ENCODE results near the gene RAVER2. TPM values are rescaled to one million over a fixed set of nuclear protein-coding genes. Genes with fewer than 3 reads are reported as not detected.
"Not testable (repeated sequence)": the region's sequence is repeated elsewhere in the genome, so short reads cannot be mapped to it uniquely, and the experiment has no call there.

The RAVER2 gene
- total and polyA plus RNA-seq, 2 experiments from 2014 or later = 14.1 to 28.6 TPM

DNA sequence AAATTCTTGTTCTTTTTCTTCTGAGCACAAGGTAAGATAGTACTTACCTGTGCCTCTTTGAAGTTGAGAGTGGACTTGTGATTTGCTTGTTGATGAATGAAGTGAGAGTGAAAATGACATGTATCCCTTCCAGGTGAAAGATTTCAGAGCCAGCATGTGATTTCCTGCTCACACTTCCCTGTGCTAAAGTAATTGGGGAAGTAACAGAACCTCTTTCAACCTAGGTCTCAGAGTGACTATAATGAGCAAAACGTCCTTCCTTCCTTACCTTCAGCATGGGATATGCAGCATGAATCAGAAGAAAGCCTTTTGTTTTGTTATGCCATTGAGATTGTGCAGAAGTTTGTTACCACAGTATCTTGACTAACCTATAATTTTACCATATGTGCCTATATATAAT, 24.6 kb downstream of the RAVER2 start:
- no peak for TF ChIP-seq EZH2 (IDR thresholded peaks at IDR 0.05; ENCODE audit: borderline replicate concordance)
- TF ChIP-seq, protein P1, sequence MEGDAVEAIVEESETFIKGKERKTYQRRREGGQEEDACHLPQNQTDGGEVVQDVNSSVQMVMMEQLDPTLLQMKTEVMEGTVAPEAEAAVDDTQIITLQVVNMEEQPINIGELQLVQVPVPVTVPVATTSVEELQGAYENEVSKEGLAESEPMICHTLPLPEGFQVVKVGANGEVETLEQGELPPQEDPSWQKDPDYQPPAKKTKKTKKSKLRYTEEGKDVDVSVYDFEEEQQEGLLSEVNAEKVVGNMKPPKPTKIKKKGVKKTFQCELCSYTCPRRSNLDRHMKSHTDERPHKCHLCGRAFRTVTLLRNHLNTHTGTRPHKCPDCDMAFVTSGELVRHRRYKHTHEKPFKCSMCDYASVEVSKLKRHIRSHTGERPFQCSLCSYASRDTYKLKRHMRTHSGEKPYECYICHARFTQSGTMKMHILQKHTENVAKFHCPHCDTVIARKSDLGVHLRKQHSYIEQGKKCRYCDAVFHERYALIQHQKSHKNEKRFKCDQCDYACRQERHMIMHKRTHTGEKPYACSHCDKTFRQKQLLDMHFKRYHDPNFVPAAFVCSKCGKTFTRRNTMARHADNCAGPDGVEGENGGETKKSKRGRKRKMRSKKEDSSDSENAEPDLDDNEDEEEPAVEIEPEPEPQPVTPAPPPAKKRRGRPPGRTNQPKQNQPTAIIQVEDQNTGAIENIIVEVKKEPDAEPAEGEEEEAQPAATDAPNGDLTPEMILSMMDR (IDR thresholded peaks at IDR 0.05; ENCODE audit: poor library complexity) = no peak
- no peak for TF ChIP-seq EZH2phosphoT487 (IDR thresholded peaks at IDR 0.05; ENCODE audit: low read depth, severe bottlenecking, unreplicated experiment)
- WGBS (ENCODE audit: low lambda C conversion rate, missing lambda C conversion rate) = 86% methylated on average over 1 of the region's 1 CpG
- H3K4me1 ChIP-seq (ENCODE audit: insufficient read depth) = peaks cover 8% of the 10 kb centered on the region
- no peaks in the 10 kb centered on the region for H3K27me3 ChIP-seq
- H4K20me1 ChIP-seq (ENCODE audit: insufficient read depth, poor library complexity, severe bottlenecking) = no peaks in the 10 kb centered on the region
- no peak overlapping the region for H3K4me2 ChIP-seq
- no peak overlapping the region for H3K4me3 ChIP-seq
- H3K9me3 ChIP-seq (ENCODE audit: low read depth) = peaks cover 11% of the 10 kb centered on the region
- DNase-seq (ENCODE audit: low spot score) = no peak
- H2AFZ ChIP-seq = no peak overlapping the region
- no peak overlapping the region for H3K27ac ChIP-seq
- H3K36me3 ChIP-seq (replicated peaks; ENCODE audit: insufficient read depth, low read depth) = no peaks in the 10 kb centered on the region
- no peaks in the 10 kb centered on the region for H3K9me2 ChIP-seq (replicated peaks; ENCODE audit: insufficient read depth)
- peaks cover 34% of the 10 kb centered on the region for H3K79me2 ChIP-seq

DNA sequence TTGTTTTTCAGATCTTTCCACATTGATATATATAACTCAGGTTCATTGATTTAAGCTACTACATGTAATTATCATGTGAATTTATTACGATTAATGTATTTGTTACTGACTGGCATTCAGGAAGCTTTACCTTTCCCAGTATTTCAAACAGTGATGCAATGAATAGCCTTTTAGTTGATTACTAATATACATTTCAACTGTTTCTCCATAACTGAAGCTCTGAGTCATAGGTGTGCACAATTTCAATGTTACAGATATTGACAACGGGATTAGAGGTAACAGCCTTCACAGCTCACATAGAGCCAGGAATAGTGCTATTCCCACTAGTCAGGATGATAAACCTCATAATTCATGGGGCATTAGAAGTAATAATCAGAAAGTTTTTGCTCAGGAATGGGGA, 25.1 kb downstream of the RAVER2 start:
- no peak overlapping the region for H3K27ac ChIP-seq
- H3K4me2 ChIP-seq = no peak overlapping the region
- 99% methylated on average over 2 of the region's 2 CpGs for WGBS (ENCODE audit: low lambda C conversion rate, missing lambda C conversion rate)
- peaks cover 11% of the 10 kb centered on the region for H3K9me3 ChIP-seq (ENCODE audit: low read depth)
- H3K9me2 ChIP-seq (replicated peaks; ENCODE audit: insufficient read depth) = no peaks in the 10 kb centered on the region
- no peaks in the 10 kb centered on the region for H3K27me3 ChIP-seq
- no peak for DNase-seq (ENCODE audit: low spot score)
- no peaks in the 10 kb centered on the region for H4K20me1 ChIP-seq (ENCODE audit: insufficient read depth, poor library complexity, severe bottlenecking)
- H2AFZ ChIP-seq = no peak overlapping the region
- TF ChIP-seq, protein P1 (IDR thresholded peaks at IDR 0.05; ENCODE audit: poor library complexity) = no peak
- TF ChIP-seq EZH2 (IDR thresholded peaks at IDR 0.05; ENCODE audit: borderline replicate concordance) = no peak
- H3K79me2 ChIP-seq = peaks cover 30% of the 10 kb centered on the region
- peaks cover 8% of the 10 kb centered on the region for H3K4me1 ChIP-seq (ENCODE audit: insufficient read depth)
- H3K4me3 ChIP-seq = no peak overlapping the region
- H3K36me3 ChIP-seq (replicated peaks; ENCODE audit: insufficient read depth, low read depth) = no peaks in the 10 kb centered on the region

DNA sequence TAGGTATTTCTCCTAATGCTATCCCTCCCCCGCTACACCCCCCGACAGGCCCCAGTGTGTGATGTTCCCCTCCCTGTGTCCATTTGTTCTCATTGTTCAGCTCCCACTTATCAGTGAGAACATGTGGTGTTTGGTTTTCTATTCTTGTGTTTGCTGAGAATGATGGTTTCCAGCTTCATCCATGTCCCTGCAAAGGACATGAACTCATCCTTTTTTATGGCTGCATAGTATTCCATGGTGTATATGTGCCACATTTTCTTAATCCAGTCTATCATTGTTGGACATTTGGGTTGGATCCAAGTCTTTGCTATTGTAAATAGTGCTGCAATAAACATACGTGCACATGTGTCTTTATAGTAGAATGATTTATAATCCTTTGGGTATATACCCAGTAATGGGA, 28.4 kb downstream of the RAVER2 start:
- H3K79me2 ChIP-seq; H3K4me3 ChIP-seq; H3K27ac ChIP-seq; H3K4me1 ChIP-seq (ENCODE audit: insufficient read depth); H3K36me3 ChIP-seq (replicated peaks; ENCODE audit: insufficient read depth, low read depth); DNase-seq (ENCODE audit: low spot score); H3K9me2 ChIP-seq (replicated peaks; ENCODE audit: insufficient read depth); H2AFZ ChIP-seq; H3K27me3 ChIP-seq; H4K20me1 ChIP-seq (ENCODE audit: insufficient read depth, poor library complexity, severe bottlenecking); H3K4me2 ChIP-seq: not testable (repeated sequence)
- 97% methylated on average over 3 of the region's 3 CpGs for WGBS (ENCODE audit: low lambda C conversion rate, missing lambda C conversion rate)
- H3K9me3 ChIP-seq (ENCODE audit: low read depth) = peaks cover 11% of the 10 kb centered on the region

DNA sequence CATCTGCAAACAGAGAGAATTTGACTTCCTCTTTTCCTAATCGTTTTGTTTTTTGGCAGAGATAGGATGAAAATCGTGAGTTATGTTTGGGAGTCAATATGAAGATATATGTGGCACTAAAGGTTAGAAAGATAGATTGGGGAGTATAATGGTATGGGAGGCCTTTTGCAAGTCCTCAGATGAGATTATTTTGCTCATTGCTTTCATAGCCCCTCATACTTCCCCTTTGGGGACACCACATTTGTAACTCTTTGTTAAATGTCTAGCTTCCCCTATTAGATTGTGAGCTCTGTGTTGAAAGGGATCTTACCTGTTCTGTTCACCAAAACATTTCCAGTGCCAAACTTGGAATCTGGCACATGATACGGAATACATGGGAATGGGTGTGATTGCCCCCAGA, 30.2 kb downstream of the RAVER2 start:
- peaks cover 10% of the 10 kb centered on the region for H3K9me3 ChIP-seq (ENCODE audit: low read depth)
- peaks cover 2% of the 10 kb centered on the region for H4K20me1 ChIP-seq (ENCODE audit: insufficient read depth, poor library complexity, severe bottlenecking)
- no peaks in the 10 kb centered on the region for H3K27me3 ChIP-seq
- no peak overlapping the region for H3K4me2 ChIP-seq
- H3K79me2 ChIP-seq = no peaks in the 10 kb centered on the region
- no peak for TF ChIP-seq EZH2phosphoT487 (IDR thresholded peaks at IDR 0.05; ENCODE audit: low read depth, severe bottlenecking, unreplicated experiment)
- TF ChIP-seq EZH2 (IDR thresholded peaks at IDR 0.05; ENCODE audit: borderline replicate concordance) = no peak
- TF ChIP-seq, protein P1 (IDR thresholded peaks at IDR 0.05; ENCODE audit: poor library complexity) = no peak
- H3K27ac ChIP-seq = no peak overlapping the region
- DNase-seq (ENCODE audit: low spot score) = no peak
- no peaks in the 10 kb centered on the region for H3K9me2 ChIP-seq (replicated peaks; ENCODE audit: insufficient read depth)
- H3K4me3 ChIP-seq = no peak overlapping the region
- H3K36me3 ChIP-seq (replicated peaks; ENCODE audit: insufficient read depth, low read depth) = peaks cover 3% of the 10 kb centered on the region
- H2AFZ ChIP-seq = no peak overlapping the region
- 87% methylated on average over 3 of the region's 3 CpGs for WGBS (ENCODE audit: low lambda C conversion rate, missing lambda C conversion rate)
- no peaks in the 10 kb centered on the region for H3K4me1 ChIP-seq (ENCODE audit: insufficient read depth)

DNA sequence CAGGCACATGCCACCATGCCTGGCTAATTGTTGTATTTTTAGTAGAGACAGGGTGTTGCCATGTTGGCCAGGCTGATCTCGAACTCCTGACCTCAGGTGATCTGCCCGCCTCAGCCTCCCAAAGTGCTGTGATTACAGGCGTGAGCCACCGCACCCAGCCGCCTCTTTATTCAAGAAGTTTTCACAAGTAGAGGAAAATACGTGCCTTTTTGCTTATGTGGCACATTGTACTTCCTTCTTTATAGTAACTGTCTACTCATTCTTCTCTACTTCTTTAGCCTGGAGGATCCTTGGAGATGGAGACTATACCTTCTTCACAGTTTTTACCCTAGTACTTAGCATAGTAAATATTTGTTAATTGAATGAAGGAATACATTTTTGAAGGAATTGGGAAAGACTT, 37.2 kb downstream of the RAVER2 start:
- H3K36me3 ChIP-seq (replicated peaks; ENCODE audit: insufficient read depth, low read depth); DNase-seq (ENCODE audit: low spot score); H3K9me3 ChIP-seq (ENCODE audit: low read depth); H3K4me3 ChIP-seq; H3K9me2 ChIP-seq (replicated peaks; ENCODE audit: insufficient read depth); H3K4me1 ChIP-seq (ENCODE audit: insufficient read depth); H2AFZ ChIP-seq; H3K79me2 ChIP-seq; H3K4me2 ChIP-seq; H3K27me3 ChIP-seq; H3K27ac ChIP-seq; H4K20me1 ChIP-seq (ENCODE audit: insufficient read depth, poor library complexity, severe bottlenecking): not testable (repeated sequence)
- WGBS (ENCODE audit: low lambda C conversion rate, missing lambda C conversion rate) = 98% methylated on average over 6 of the region's 6 CpGs

DNA sequence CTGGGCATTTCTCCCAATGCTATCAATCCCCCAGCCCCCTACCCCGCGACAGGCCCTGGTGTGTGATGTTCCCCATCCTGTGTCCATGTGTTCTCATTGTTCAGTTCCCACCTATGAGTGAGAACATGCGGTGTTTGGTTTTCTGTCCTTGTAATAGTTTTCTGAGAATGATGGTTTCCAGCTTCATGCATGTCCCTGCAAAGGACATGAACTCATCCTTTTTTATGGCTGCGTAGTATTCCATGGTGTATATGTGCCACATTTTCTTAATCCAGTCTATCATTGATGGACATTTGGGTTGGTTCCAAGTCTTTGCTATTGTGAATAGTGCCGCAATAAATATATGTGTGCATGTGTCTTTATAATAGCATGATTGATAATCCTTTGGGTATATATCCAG, 38.0 kb downstream of the RAVER2 start:
- H4K20me1 ChIP-seq (ENCODE audit: insufficient read depth, poor library complexity, severe bottlenecking); DNase-seq (ENCODE audit: low spot score); H3K27me3 ChIP-seq; H3K79me2 ChIP-seq; H2AFZ ChIP-seq; H3K36me3 ChIP-seq (replicated peaks; ENCODE audit: insufficient read depth, low read depth); H3K9me3 ChIP-seq (ENCODE audit: low read depth); H3K27ac ChIP-seq; H3K4me1 ChIP-seq (ENCODE audit: insufficient read depth); H3K4me2 ChIP-seq; H3K9me2 ChIP-seq (replicated peaks; ENCODE audit: insufficient read depth); H3K4me3 ChIP-seq: not testable (repeated sequence)
- 95% methylated on average over 5 of the region's 5 CpGs for WGBS (ENCODE audit: low lambda C conversion rate, missing lambda C conversion rate)
